ENCODE measurements around the gene C16orf89. TPM values are rescaled to one million over a fixed set of nuclear protein-coding genes. Genes with fewer than 3 reads are reported as not detected.

Gene C16orf89
- total and polyA plus RNA-seq, 10 of the 15 experiments (the other 5 are each of a cell fraction or from before 2014, with no cell fraction given): not detected

- ChIA-PET RAD21 (ENCODE audit: unreplicated experiment) (no interaction called here), CTCF (no interaction called here), SMC1A (ENCODE audit: uncharacterized antibody, unreplicated experiment) (no interaction called here), POLR2A (no interaction called here)
- H3K27ac ChIP-seq (ENCODE audit: control insufficient read depth, insufficient read depth): no peak overlapping the region
- FAIRE-seq (no peak), DNase-seq (ENCODE audit: low read depth, low spot score) (no peak), ATAC-seq (no peak)
- intact Hi-C loops (cut with micrococcal nuclease; ENCODE audit: unreplicated experiment): no loop called here
- H3K4me1 ChIP-seq (ENCODE audit: control insufficient read depth, insufficient read depth, low read length): no peaks in the 10 kb centered on the region
- BruUV-seq (replicated peaks): no TSS peak
- H3K9ac ChIP-seq (ENCODE audit: control insufficient read depth, insufficient read depth, low read length): no peak overlapping the region
- no peak overlapping the region for H3K4me3 ChIP-seq
- TF ChIP-seq FOXM1 (IDR thresholded peaks at IDR 0.05; ENCODE audit: low read depth, low read length): no peak
- no peak for TF ChIP-seq LARP7 (IDR thresholded peaks at IDR 0.05)
- no peak for TF ChIP-seq MEF2B (IDR thresholded peaks at IDR 0.05; ENCODE audit: partially characterized antibody, poor library complexity, severe bottlenecking)
- TF ChIP-seq RAD51 (IDR thresholded peaks at IDR 0.05): no peak
- no peak for TF ChIP-seq CHD1 (IDR thresholded peaks at IDR 0.05; ENCODE audit: low read depth, low read length)
- no peak for TF ChIP-seq RUNX3 (IDR thresholded peaks at IDR 0.05; ENCODE audit: low read length)
- no peak for TF ChIP-seq ZNF274 (IDR thresholded peaks at IDR 0.05; ENCODE audit: insufficient read depth, insufficient read length)
- no peak for TF ChIP-seq E4F1 (IDR thresholded peaks at IDR 0.05; ENCODE audit: borderline replicate concordance, partially characterized antibody)
- no peak for TF ChIP-seq KAT2A (conservative IDR thresholded peaks at IDR 0.05; ENCODE audit: control insufficient read depth, low read depth, low read length)
- no peak for TF ChIP-seq ZZZ3 (IDR thresholded peaks at IDR 0.05; ENCODE audit: control insufficient read depth, insufficient read length, low read depth)
- TF ChIP-seq SMAD5 (IDR thresholded peaks at IDR 0.05; ENCODE audit: low read depth): no peak
- no peak for TF ChIP-seq KLF5 (IDR thresholded peaks at IDR 0.05; ENCODE audit: partially characterized antibody)
- no peak for TF ChIP-seq BRCA1 (IDR thresholded peaks at IDR 0.05; ENCODE audit: low read depth, low read length)
- TF ChIP-seq HCFC1 (IDR thresholded peaks at IDR 0.05; ENCODE audit: low read length): no peak
- TF ChIP-seq SUPT20H (IDR thresholded peaks at IDR 0.05; ENCODE audit: borderline replicate concordance, control insufficient read depth, low read depth, low read length): no peak
- TF ChIP-seq MTA3 (IDR thresholded peaks at IDR 0.05; ENCODE audit: borderline replicate concordance, low read length): no peak
- TF ChIP-seq, protein P1, sequence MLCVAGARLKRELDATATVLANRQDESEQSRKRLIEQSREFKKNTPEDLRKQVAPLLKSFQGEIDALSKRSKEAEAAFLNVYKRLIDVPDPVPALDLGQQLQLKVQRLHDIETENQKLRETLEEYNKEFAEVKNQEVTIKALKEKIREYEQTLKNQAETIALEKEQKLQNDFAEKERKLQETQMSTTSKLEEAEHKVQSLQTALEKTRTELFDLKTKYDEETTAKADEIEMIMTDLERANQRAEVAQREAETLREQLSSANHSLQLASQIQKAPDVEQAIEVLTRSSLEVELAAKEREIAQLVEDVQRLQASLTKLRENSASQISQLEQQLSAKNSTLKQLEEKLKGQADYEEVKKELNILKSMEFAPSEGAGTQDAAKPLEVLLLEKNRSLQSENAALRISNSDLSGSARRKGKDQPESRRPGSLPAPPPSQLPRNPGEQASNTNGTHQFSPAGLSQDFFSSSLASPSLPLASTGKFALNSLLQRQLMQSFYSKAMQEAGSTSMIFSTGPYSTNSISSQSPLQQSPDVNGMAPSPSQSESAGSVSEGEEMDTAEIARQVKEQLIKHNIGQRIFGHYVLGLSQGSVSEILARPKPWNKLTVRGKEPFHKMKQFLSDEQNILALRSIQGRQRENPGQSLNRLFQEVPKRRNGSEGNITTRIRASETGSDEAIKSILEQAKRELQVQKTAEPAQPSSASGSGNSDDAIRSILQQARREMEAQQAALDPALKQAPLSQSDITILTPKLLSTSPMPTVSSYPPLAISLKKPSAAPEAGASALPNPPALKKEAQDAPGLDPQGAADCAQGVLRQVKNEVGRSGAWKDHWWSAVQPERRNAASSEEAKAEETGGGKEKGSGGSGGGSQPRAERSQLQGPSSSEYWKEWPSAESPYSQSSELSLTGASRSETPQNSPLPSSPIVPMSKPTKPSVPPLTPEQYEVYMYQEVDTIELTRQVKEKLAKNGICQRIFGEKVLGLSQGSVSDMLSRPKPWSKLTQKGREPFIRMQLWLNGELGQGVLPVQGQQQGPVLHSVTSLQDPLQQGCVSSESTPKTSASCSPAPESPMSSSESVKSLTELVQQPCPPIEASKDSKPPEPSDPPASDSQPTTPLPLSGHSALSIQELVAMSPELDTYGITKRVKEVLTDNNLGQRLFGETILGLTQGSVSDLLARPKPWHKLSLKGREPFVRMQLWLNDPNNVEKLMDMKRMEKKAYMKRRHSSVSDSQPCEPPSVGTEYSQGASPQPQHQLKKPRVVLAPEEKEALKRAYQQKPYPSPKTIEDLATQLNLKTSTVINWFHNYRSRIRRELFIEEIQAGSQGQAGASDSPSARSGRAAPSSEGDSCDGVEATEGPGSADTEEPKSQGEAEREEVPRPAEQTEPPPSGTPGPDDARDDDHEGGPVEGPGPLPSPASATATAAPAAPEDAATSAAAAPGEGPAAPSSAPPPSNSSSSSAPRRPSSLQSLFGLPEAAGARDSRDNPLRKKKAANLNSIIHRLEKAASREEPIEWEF (IDR thresholded peaks at IDR 0.05; ENCODE audit: insufficient replicate concordance, low read depth, low read length): no peak
- no peak for TF ChIP-seq EED (IDR thresholded peaks at IDR 0.05; ENCODE audit: low read depth)
- no peak for TF ChIP-seq KDM1A (IDR thresholded peaks at IDR 0.05; ENCODE audit: borderline replicate concordance)
- no peak overlapping the region for H3K4me2 ChIP-seq (ENCODE audit: control insufficient read depth, insufficient read depth)
- no peaks in the 10 kb centered on the region for H3K9me3 ChIP-seq (replicated peaks; ENCODE audit: control insufficient read depth, insufficient read depth, low read length)
- in situ Hi-C loops (cut with MboI): no loop called here
- WGBS (ENCODE audit: insufficient coverage, insufficient replicate concordance, low lambda C conversion rate, missing lambda C conversion rate): 31% methylated on average over 22 of the region's 22 CpGs
- no peaks in the 10 kb centered on the region for H3K79me2 ChIP-seq (ENCODE audit: control insufficient read depth, insufficient read depth, low read length)
- no peaks in the 10 kb centered on the region for H3K36me3 ChIP-seq (ENCODE audit: control insufficient read depth in 2 of 2, insufficient read depth in 2 of 2, low read length in 1 of 2)
- no peak overlapping the region for H2AFZ ChIP-seq (ENCODE audit: control insufficient read depth, low read depth, low read length)
- no peaks in the 10 kb centered on the region for H4K20me1 ChIP-seq (ENCODE audit: control insufficient read depth, insufficient read depth)
- H3K27me3 ChIP-seq (replicated peaks in 1 of 2; ENCODE audit: control insufficient read depth in 2 of 2, insufficient read depth in 2 of 2, low read length in 1 of 2): no peaks in the 10 kb centered on the region
Measured at GRCh38 chr16:5006348-5007193, 59.2 kb downstream of the C16orf89 start.

Data from GM12878 (cell line).